HL-60 (cell line): ENCODE data around the gene CEP72.

Source experiments
- POLR2AphosphoS5 ChIP-seq: IDR thresholded peaks from 2 replicates; pipeline ENCODE4 v1.6.1; 2012; ENCODE audit warnings: low read depth
- TF ChIP-seq, protein P1 (sequence below): IDR thresholded peaks from one replicate; pipeline ENCODE4 v1.5.1; 2011; ENCODE audit warnings: low read length, control low read depth, inconsistent platforms; ENCODE audit not compliant: insufficient read depth

DNA sequence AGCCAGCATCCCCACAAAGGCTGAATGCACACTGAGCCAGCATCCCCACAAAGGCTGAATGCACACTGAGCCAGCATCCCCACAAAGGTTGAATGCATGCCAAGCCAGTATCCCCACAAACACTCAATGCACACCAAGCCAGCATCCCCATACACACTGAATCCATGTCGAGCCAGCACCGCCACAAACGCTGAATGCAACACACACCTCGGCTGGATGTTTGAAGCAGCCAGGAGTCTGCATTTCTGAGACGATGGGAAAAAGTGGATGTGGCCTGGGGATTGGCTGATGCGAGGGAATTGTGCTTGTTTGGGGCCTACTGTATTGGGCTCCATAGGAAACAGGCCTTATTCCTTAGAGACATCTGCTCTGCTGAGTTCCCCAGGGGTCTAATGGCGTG is 30.9 kb upstream of the CEP72 start:
- TF ChIP-seq POLR2AphosphoS5, result no peak
- TF ChIP-seq, protein P1, sequence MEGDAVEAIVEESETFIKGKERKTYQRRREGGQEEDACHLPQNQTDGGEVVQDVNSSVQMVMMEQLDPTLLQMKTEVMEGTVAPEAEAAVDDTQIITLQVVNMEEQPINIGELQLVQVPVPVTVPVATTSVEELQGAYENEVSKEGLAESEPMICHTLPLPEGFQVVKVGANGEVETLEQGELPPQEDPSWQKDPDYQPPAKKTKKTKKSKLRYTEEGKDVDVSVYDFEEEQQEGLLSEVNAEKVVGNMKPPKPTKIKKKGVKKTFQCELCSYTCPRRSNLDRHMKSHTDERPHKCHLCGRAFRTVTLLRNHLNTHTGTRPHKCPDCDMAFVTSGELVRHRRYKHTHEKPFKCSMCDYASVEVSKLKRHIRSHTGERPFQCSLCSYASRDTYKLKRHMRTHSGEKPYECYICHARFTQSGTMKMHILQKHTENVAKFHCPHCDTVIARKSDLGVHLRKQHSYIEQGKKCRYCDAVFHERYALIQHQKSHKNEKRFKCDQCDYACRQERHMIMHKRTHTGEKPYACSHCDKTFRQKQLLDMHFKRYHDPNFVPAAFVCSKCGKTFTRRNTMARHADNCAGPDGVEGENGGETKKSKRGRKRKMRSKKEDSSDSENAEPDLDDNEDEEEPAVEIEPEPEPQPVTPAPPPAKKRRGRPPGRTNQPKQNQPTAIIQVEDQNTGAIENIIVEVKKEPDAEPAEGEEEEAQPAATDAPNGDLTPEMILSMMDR, result no peak
